Esophagus (tissue), 2 donors: Measurements from ENCODE around the gene CYTH4. TPM values are rescaled to one million over a fixed set of nuclear protein-coding genes. Genes with fewer than 3 reads are reported as not detected.
"Not testable (repeated sequence)": the region's sequence is repeated elsewhere in the genome, so short reads cannot be mapped to it uniquely, and the experiment has no call there.

ENCODE experiments used
- H3K27ac ChIP-seq, 2 donors: one replicate each; pipeline ENCODE4 v1.5.1; 2013; ENCODE audit warnings: low read depth in 2 of 2, mild to moderate bottlenecking in 2 of 2, inconsistent platforms in 1 of 2, low read length in 1 of 2, moderate library complexity in 1 of 2
- H3K27me3 ChIP-seq, 2 donors: one replicate each; pipeline ENCODE4 v1.6.1; 2013; ENCODE audit warnings: low read length in 2 of 2, control low read depth in 1 of 2, mild to moderate bottlenecking in 1 of 2; ENCODE audit not compliant: insufficient read depth in 2 of 2, control insufficient read depth in 1 of 2
- H3K36me3 ChIP-seq, 2 donors: one replicate each; pipeline ENCODE4 v1.6.1; 2013; ENCODE audit warnings: low read length in 1 of 2; ENCODE audit not compliant: control insufficient read depth in 2 of 2, insufficient read depth in 2 of 2
- H3K4me1 ChIP-seq, 2 donors: one replicate each; pipeline ENCODE4 v1.6.1; 2013; ENCODE audit warnings: low read length in 1 of 2; ENCODE audit not compliant: control insufficient read depth in 2 of 2, insufficient read depth in 2 of 2
- H3K4me3 ChIP-seq, 2 donors: one replicate each; pipeline ENCODE4 v1.5.1; 2013; ENCODE audit warnings: low read length in 2 of 2, mild to moderate bottlenecking in 2 of 2, low read depth in 1 of 2, moderate library complexity in 1 of 2
- H3K9me3 ChIP-seq, 2 donors: one replicate each; pipeline ENCODE4 v1.6.1; 2013; ENCODE audit warnings: mild to moderate bottlenecking in 2 of 2, low read depth in 1 of 2, low read length in 1 of 2, moderate library complexity in 1 of 2; ENCODE audit not compliant: control insufficient read depth in 2 of 2, insufficient read depth in 1 of 2
- WGBS, 2 donors: extraction: QIAGEN DNeasy Blood & Tissue Kit; methylation state at CpG; one replicate each; pipeline ENCODE4 v1.1.7; 2013; 5-methylcytosine and 5-hydroxymethylcytosine counted together
- polyA plus RNA-seq, 2 donors: library from polyadenylated mRNA; stranded (reverse); fragments of 200-250 nt; gene quantifications; one replicate each; pipeline ENCODE4 v1.2.3, GENCODE V29; 2013
- donor health status: healthy with polysubstance abuse.
- donor health status: Bipolar disorder and iron deficiency.

The CYTH4 gene
- polyA plus RNA-seq, 2 donors = 1.4 to 4.1 TPM

DNA sequence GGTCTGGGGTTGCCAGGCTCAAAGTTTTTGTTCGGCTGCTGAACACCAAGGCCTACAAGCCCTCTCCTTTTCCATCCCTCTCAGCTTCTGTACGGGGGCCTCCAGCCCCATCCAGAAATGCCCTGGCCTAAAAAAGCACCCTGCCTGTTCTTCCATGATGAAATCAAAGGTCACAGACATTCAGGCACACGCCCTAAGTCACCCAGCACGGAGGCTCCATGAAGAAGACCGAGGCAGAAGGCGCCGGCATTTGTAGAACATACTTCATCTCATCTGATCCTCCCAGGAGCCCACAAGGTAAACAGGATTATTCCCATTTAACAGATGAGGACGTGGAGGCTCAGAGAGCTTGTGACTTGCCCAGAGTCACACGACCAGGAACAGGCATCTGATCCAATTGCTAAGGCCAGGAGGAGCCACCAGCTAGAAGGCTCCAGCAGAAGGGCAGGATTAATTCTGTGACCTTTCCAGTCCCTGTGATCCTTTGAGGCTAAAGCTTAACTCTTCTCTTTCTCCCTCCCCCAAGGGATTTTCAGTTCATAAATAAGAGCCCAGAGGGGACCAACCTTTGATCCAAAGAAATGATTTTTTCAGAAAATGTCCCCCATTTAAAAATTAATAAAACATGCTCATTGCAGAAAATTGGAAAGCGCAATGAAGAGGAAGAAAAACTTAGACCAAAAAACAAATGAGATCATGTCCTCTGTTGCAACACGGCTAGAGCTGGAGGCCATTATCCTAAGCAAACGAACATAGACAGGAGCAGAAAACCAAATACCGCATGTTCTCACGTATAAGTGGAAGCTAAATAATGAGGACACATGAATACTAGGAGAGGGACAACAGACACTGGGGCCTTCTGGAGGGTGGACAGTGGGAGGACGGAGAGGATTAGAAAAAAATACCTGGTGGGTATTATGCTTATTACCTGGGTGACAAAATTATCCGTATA is 38.7 kb downstream of the CYTH4 start:
- Histone ChIP-seq H3K9me3 (no peaks in the 10 kb centered on the region), H3K4me3 (no peak overlapping the region), H3K36me3 (no peaks in the 10 kb centered on the region), H3K4me1 (no peaks in the 10 kb centered on the region), H3K27ac (no peak overlapping the region), H3K27me3 (peaks cover 6 to 12% of the 10 kb centered on the region in 2 donors)
- 68 to 69% methylated on average over 16 of the region's 16 CpGs for WGBS, 2 donors

DNA sequence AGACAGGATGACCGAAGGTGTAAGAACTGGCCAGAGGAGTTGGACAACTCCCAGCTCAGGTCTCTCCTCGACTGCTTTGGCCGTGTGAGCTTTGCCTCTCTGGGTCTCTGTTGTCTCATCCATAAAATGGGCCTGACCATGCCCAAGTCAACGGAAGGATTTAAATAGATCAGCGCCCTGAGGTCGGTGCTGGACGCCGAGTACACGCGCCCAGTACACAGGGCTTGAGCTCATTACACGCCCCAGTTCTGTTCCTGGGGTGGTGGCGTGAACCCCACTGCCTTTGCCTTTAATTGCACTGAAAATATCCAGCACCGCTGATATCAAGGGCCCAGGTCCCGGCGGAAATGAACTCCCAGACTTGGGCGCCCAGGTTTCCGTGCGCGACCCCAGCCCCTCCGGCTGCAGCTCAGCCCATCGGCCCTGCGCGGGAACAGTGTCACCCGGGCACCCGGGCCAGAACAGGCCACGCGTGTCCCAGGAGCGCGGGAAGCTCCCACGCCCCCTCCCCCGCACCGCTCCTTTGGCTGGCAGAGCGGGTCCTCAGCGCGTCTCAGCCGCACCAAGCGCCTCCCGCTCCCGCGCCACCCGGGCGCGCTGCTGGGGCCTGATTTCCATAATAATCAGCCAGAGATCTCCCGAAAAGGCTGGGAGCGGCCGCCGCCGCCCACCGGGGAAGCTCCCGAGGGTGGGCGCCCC is 42.2 kb downstream of the CYTH4 start:
- Histone ChIP-seq H3K27me3 (peaks cover 6 to 12% of the 10 kb centered on the region in 2 donors), H3K36me3 (no peaks in the 10 kb centered on the region), H3K27ac (no peak overlapping the region), H3K9me3 (no peaks in the 10 kb centered on the region), H3K4me1 (no peaks in the 10 kb centered on the region), H3K4me3 (no peak overlapping the region)
- WGBS, 2 donors = 9 to 11% methylated on average over 49 to 51 of the region's 51 CpGs

DNA sequence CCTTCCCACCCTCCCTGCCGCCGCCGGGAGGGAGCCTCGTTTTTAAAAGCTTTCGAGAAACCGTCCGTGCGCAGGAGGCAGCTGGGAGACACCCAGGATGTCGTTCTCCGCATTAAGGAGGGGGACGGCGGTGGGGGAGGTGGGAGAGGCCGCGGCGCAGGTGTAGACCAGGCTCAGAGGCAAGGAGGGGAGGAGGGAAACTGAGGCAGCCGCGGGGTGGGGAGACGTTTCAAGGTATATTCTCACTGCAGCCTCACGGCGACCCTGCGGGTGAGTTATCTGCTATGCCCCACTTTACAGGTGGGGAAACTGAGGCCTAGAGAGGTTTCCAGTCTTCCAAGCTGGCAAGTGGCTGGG is 42.7 kb downstream of the CYTH4 start:
- 3 to 5% methylated on average over 21 of the region's 21 CpGs for WGBS, 2 donors
- Histone ChIP-seq H3K4me3 (no peak overlapping the region), H3K27ac (no peak overlapping the region), H3K36me3 (no peaks in the 10 kb centered on the region), H3K27me3 (peaks cover 6 to 12% of the 10 kb centered on the region in 2 donors), H3K9me3 (no peaks in the 10 kb centered on the region), H3K4me1 (no peaks in the 10 kb centered on the region)

DNA sequence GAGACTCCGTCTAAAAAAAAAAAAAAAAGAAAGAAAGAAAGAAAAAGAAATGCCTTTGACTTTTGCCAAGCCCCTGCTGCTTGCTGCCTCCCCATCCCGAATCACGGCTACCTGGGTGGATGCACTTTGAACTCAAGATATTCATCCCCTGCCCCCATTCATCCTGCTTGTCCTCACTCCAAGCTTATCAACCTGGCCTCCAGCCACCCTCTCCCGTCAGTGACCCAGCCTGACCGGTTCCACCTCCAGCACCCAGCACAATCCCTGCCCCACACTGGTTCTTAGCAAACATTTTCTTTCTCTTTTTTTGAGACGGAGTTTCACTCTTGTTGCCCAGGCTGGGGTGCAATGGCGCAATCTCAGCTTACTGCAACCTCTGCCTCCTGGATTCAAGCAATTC is 44.4 kb downstream of the CYTH4 start:
- Histone ChIP-seq H3K27me3 (peaks cover 6 to 14% of the 10 kb centered on the region in 2 donors), H3K9me3 (no peaks in the 10 kb centered on the region), H3K4me1 (no peaks in the 10 kb centered on the region), H3K36me3 (no peaks in the 10 kb centered on the region), H3K27ac (no peak overlapping the region), H3K4me3 (no peak overlapping the region)
- WGBS, 2 donors = 32 to 33% methylated on average over 7 of the region's 7 CpGs

- no peak overlapping the region for H3K27ac ChIP-seq
- H3K9me3 ChIP-seq = no peaks in the 10 kb centered on the region
- no peaks in the 10 kb centered on the region for H3K36me3 ChIP-seq
- peaks cover 10 to 11% of the 10 kb centered on the region in 2 donors for H3K27me3 ChIP-seq
- no peak overlapping the region for H3K4me3 ChIP-seq
- WGBS, 2 donors = 63 to 68% methylated on average over 8 of the region's 8 CpGs
- no peaks in the 10 kb centered on the region for H3K4me1 ChIP-seq
These were observed 45.7 kb downstream of the CYTH4 start for GRCh38 chr22:37328017-37328416.

GRCh38 chr22:37328538-37329237 is 46.4 kb downstream of the CYTH4 start:
- H3K4me1 ChIP-seq, H3K27ac ChIP-seq, H3K9me3 ChIP-seq, H3K36me3 ChIP-seq, H3K4me3 ChIP-seq: not testable (repeated sequence)
- WGBS, 2 donors = 37 to 64% methylated on average over 6 of the region's 6 CpGs
- peaks cover 10 to 11% of the 10 kb centered on the region in 2 donors for H3K27me3 ChIP-seq

GRCh38 chr22:37329238-37330140 is 47.2 kb downstream of the CYTH4 start:
- H3K27ac ChIP-seq = no peak overlapping the region
- no peak overlapping the region for H3K4me3 ChIP-seq
- H3K9me3 ChIP-seq = no peaks in the 10 kb centered on the region
- no peaks in the 10 kb centered on the region for H3K4me1 ChIP-seq
- H3K36me3 ChIP-seq = no peaks in the 10 kb centered on the region
- H3K27me3 ChIP-seq = peaks cover 10 to 12% of the 10 kb centered on the region in 2 donors
- WGBS, 2 donors = 67 to 68% methylated on average over 14 of the region's 14 CpGs

DNA sequence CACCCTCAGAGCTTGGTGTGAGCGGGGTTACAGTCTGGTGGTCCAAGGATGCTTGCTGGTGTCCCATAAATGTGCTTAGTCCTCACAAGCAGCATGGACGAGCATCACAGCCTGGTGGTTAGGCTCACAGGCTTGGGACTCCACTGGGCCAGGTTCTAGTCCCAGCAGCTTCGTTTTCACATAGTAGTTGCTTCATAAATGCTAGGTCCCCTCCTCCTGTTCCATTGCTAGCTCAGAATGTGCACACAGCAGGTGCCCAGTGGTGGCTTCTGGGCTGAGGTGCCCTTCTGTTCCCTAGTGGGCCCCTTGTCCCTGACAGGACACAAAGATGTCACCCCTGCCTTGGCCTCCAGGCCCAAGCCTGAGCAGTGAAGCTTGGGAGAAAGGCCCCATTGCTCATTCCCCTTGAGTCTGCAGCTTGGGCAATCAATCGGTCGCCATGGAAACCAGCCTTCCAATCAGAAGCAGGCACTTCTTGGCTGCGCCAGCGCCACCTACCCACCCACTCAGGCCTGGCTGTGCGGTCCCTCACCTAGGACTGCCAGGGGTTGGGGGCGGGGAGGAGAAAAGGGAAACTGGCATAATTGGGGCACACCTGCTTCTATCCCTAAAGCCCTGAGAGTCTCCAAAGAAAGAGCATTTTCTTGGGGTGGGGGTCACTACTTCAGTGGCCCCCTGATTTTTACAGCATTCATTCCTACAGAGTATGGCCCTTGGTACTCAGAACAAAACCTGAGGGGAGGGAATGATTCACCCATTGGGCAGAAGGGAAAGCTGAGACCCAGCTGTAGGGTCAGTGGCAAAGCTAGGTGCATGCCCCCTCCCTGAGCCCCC is 48.1 kb downstream of the CYTH4 start:
- WGBS, 2 donors = 48 to 58% methylated on average over 9 of the region's 9 CpGs
- Histone ChIP-seq H3K27me3 (peaks cover 4 to 19% of the 10 kb centered on the region in 2 donors), H3K4me3 (no peak overlapping the region), H3K4me1 (no peaks in the 10 kb centered on the region), H3K27ac (no peak overlapping the region), H3K36me3 (no peaks in the 10 kb centered on the region), H3K9me3 (no peaks in the 10 kb centered on the region)
